ENCODE results near the gene ITCH. TPM values are rescaled to one million over a fixed set of nuclear protein-coding genes. Genes with fewer than 3 reads are reported as not detected.
"Not testable (repeated sequence)": the region's sequence is repeated elsewhere in the genome, so short reads cannot be mapped to it uniquely, and the experiment has no call there.

ITCH gene
- total RNA-seq, 2 donors from 2014 or later, result 45.4 to 89.2 TPM

- 92% methylated on average over 4 of the region's 4 CpGs for WGBS
- no peaks in the 10 kb centered on the region for H3K36me3 ChIP-seq
Measured at GRCh38 chr20:34493646-34494045, 130.6 kb downstream of the ITCH start.

GRCh38 chr20:34495307-34495706 lies 132.2 kb downstream of the ITCH start:
- DNase-seq (ENCODE audit: low spot score), result no peak
- no peak overlapping the region for H3K27ac ChIP-seq
- no peaks in the 10 kb centered on the region for H3K27me3 ChIP-seq (replicated peaks; ENCODE audit: insufficient read depth)
- H3K36me3 ChIP-seq, result no peaks in the 10 kb centered on the region
- intact Hi-C loops (cut with DNase I), result no loop called here
- WGBS, result 91% methylated on average over 7 of the region's 7 CpGs
- no peak for TF ChIP-seq POLR2AphosphoS5 (IDR thresholded peaks at IDR 0.05)
- no peak for TF ChIP-seq POLR2A (IDR thresholded peaks at IDR 0.05)
- no peak overlapping the region for H3K4me3 ChIP-seq
- no peaks in the 10 kb centered on the region for H3K9me3 ChIP-seq
- H3K4me1 ChIP-seq (replicated peaks), result no peaks in the 10 kb centered on the region

More at GRCh38 chr20:34493646-34494045, 130.6 kb downstream of the ITCH start:
- H3K4me3 ChIP-seq, result no peak overlapping the region
- DNase-seq (ENCODE audit: low spot score), result no peak
- TF ChIP-seq CTCF (IDR thresholded peaks at IDR 0.05) (no peak), POLR2AphosphoS5 (IDR thresholded peaks at IDR 0.05) (no peak), POLR2A (IDR thresholded peaks at IDR 0.05) (no peak)
- no peaks in the 10 kb centered on the region for H3K9me3 ChIP-seq
- intact Hi-C loops (cut with DNase I), result no loop called here
- no peaks in the 10 kb centered on the region for H3K4me1 ChIP-seq (replicated peaks)
- no peak overlapping the region for H3K27ac ChIP-seq
- no peaks in the 10 kb centered on the region for H3K27me3 ChIP-seq (replicated peaks; ENCODE audit: insufficient read depth)

GRCh38 chr20:34495916-34496315 lies 132.8 kb downstream of the ITCH start:
- TF ChIP-seq POLR2A (IDR thresholded peaks at IDR 0.05), result no peak
- TF ChIP-seq CTCF (IDR thresholded peaks at IDR 0.05), result no peak
- no peak for TF ChIP-seq POLR2AphosphoS5 (IDR thresholded peaks at IDR 0.05)
- Histone ChIP-seq H3K36me3 (no peaks in the 10 kb centered on the region), H3K27ac (no peak overlapping the region), H3K4me1 (replicated peaks) (no peaks in the 10 kb centered on the region), H3K9me3 (no peaks in the 10 kb centered on the region), H3K4me3 (no peak overlapping the region), H3K27me3 (replicated peaks; ENCODE audit: insufficient read depth) (no peaks in the 10 kb centered on the region)
- WGBS, result 100% methylated on average over 1 of the region's 1 CpG
- no peak for DNase-seq (ENCODE audit: low spot score)
- intact Hi-C loops (cut with DNase I), result no loop called here

DNA sequence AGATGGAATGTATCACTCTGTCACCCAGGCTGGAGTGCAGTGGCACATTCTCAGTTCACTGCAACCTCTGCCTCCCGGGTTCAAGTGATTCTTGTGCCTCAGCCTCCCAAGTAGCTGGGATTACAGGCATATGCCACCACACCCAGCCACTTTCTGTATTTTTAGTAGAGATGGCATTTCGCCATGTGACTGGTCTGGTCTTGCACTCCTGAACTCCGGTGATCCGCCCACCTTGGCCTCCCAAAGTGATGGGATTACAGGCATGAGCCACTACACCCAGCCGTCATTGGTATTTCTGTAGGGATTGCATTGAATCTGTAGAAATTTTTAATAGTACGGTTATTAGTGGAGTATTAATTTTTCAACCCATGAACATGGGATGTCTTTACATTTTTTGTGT lies 134.5 kb downstream of the ITCH start:
- H3K27ac ChIP-seq; H3K9me3 ChIP-seq; H3K36me3 ChIP-seq; intact Hi-C loops (cut with DNase I); H3K4me3 ChIP-seq; H3K4me1 ChIP-seq (replicated peaks); H3K27me3 ChIP-seq (replicated peaks; ENCODE audit: insufficient read depth); DNase-seq (ENCODE audit: low spot score): not testable (repeated sequence)
- 97% methylated on average over 6 of the region's 6 CpGs for WGBS

GRCh38 chr20:34500823-34501222 lies 137.8 kb downstream of the ITCH start:
- DNase-seq (ENCODE audit: low spot score), result no peak
- H3K4me1 ChIP-seq (replicated peaks), result no peaks in the 10 kb centered on the region
- H3K27ac ChIP-seq, result no peak overlapping the region
- intact Hi-C loops (cut with DNase I), result no loop called here
- no peak overlapping the region for H3K4me3 ChIP-seq
- no peaks in the 10 kb centered on the region for H3K36me3 ChIP-seq
- no peaks in the 10 kb centered on the region for H3K27me3 ChIP-seq (replicated peaks; ENCODE audit: insufficient read depth)
- H3K9me3 ChIP-seq, result no peaks in the 10 kb centered on the region
- 96% methylated on average over 1 of the region's 1 CpG for WGBS
- TF ChIP-seq POLR2A (IDR thresholded peaks at IDR 0.05) (no peak), CTCF (IDR thresholded peaks at IDR 0.05) (no peak), POLR2AphosphoS5 (IDR thresholded peaks at IDR 0.05) (no peak)

GRCh38 chr20:34506480-34506879 lies 143.4 kb downstream of the ITCH start:
- intact Hi-C loops (cut with DNase I), result no loop called here
- Histone ChIP-seq H3K4me1 (replicated peaks) (no peaks in the 10 kb centered on the region), H3K36me3 (no peaks in the 10 kb centered on the region), H3K9me3 (no peaks in the 10 kb centered on the region), H3K4me3 (no peak overlapping the region), H3K27me3 (replicated peaks; ENCODE audit: insufficient read depth) (no peaks in the 10 kb centered on the region), H3K27ac (no peak overlapping the region)
- TF ChIP-seq POLR2AphosphoS5 (IDR thresholded peaks at IDR 0.05) (no peak), POLR2A (IDR thresholded peaks at IDR 0.05) (no peak), CTCF (IDR thresholded peaks at IDR 0.05) (no peak)
- no peak for DNase-seq (ENCODE audit: low spot score)
- WGBS, result 92% methylated on average over 3 of the region's 3 CpGs

All from prostate gland (tissue), 2 donors.